HG03045 (cell line): ENCODE results near the gene ZNF330.
A peak's percentile ranks its signal among the peaks of the same experiment; 100 is the strongest.
"Not testable (repeated sequence)": the region's sequence is repeated elsewhere in the genome, so short reads cannot be mapped to it uniquely, and the experiment has no call there.

Experiments
- ATAC-seq: cut with Tn5 transposase; IDR thresholded peaks from one replicate; pipeline ENCODE4 v1.9.1; 2021; ENCODE audit warnings: mild to moderate bottlenecking, moderate library complexity; ENCODE audit not compliant: unreplicated experiment

The ZNF330 gene

GRCh38 chr4:141220691-141221659 is at the start of gene ZNF330:
Gene ZNF330, plus strand, starts transcription at chr4:141220895. Its CDS starts 1,477 bp downstream, at chr4:141222372.
- ATAC-seq: peak; percentile 92

GRCh38 chr4:141174457-141174856 is 46.2 kb upstream of the ZNF330 start:
- ATAC-seq: no peak

- ATAC-seq: no peak
These were observed 43.5 kb upstream of the ZNF330 start for GRCh38 chr4:141177171-141177570.

GRCh38 chr4:141179474-141180373 is 41.0 kb upstream of the ZNF330 start:
- ATAC-seq: no peak

- no peak for ATAC-seq
These were observed 39.5 kb upstream of the ZNF330 start for GRCh38 chr4:141180991-141181761.

- ATAC-seq: not testable (repeated sequence)
These were observed 37.2 kb upstream of the ZNF330 start for GRCh38 chr4:141183491-141183890.

- ATAC-seq: no peak
These were observed 28.1 kb upstream of the ZNF330 start for GRCh38 chr4:141192564-141192963.

- no peak for ATAC-seq
These were observed 27.1 kb upstream of the ZNF330 start for GRCh38 chr4:141193516-141194034.

GRCh38 chr4:141195095-141195707 is 25.5 kb upstream of the ZNF330 start:
- ATAC-seq: no peak

- no peak for ATAC-seq
These were observed 24.3 kb upstream of the ZNF330 start for GRCh38 chr4:141196227-141196933.

- no peak for ATAC-seq
These were observed 12.7 kb upstream of the ZNF330 start for GRCh38 chr4:141207961-141208360.

GRCh38 chr4:141210168-141210567 is 10.5 kb upstream of the ZNF330 start:
- ATAC-seq: no peak

GRCh38 chr4:141213550-141213991 is 7.1 kb upstream of the ZNF330 start:
- ATAC-seq: no peak

GRCh38 chr4:141215030-141215429 is 5.7 kb upstream of the ZNF330 start:
- no peak for ATAC-seq

GRCh38 chr4:141216002-141216761 is 4.5 kb upstream of the ZNF330 start:
- no peak for ATAC-seq

GRCh38 chr4:141220271-141220670 is 424 bp upstream of the ZNF330 start:
- ATAC-seq: peak; percentile 19

- no peak for ATAC-seq
These were observed 2.7 kb downstream of the ZNF330 start for GRCh38 chr4:141223418-141223817.

GRCh38 chr4:141227280-141227679 is 6.6 kb downstream of the ZNF330 start:
- not testable (repeated sequence) for ATAC-seq
